Thymus (tissue), 11 donors: Measurements from ENCODE around the gene ASTL. TPM values are rescaled to one million over a fixed set of nuclear protein-coding genes. Genes with fewer than 3 reads are reported as not detected.

Experiments
- DNase-seq, 9 donors: peaks; one replicate each; pipeline ENCODE4 v3.0.0-alpha.2; 2013; ENCODE audit warnings: low spot score in 9 of 9, low read depth in 6 of 9, missing footprints in 1 of 9
- H3K27ac ChIP-seq, 2 donors: one replicate each; pipeline ENCODE4 v1.5.1; 2013; ENCODE audit warnings: control low read depth in 1 of 2, low read depth in 1 of 2, low read length in 1 of 2, mild to moderate bottlenecking in 1 of 2, moderate library complexity in 1 of 2
- H3K27me3 ChIP-seq, 2 donors: one replicate each; pipeline ENCODE4 v1.5.1; 2013; ENCODE audit warnings: low read length in 1 of 2; ENCODE audit not compliant: control insufficient read depth in 2 of 2, insufficient read depth in 1 of 2
- H3K36me3 ChIP-seq, 2 donors: one replicate each; pipeline ENCODE4 v1.5.1; 2013; ENCODE audit warnings: low read length in 1 of 2, mild to moderate bottlenecking in 1 of 2, moderate library complexity in 1 of 2; ENCODE audit not compliant: control insufficient read depth in 2 of 2, insufficient read depth in 2 of 2
- H3K4me1 ChIP-seq, 2 donors: one replicate each; pipeline ENCODE4 v1.5.1; 2013; ENCODE audit warnings: low read length in 2 of 2; ENCODE audit not compliant: control insufficient read depth in 2 of 2, insufficient read depth in 2 of 2
- H3K4me3 ChIP-seq, 2 donors: one replicate each; pipeline ENCODE4 v1.5.1; 2013; ENCODE audit warnings: low read length in 2 of 2, control low read depth in 1 of 2, mild to moderate bottlenecking in 1 of 2
- H3K9me3 ChIP-seq, 2 donors: one replicate each; pipeline ENCODE4 v1.5.1; 2013; ENCODE audit warnings: low read length in 1 of 2, mild to moderate bottlenecking in 1 of 2; ENCODE audit not compliant: control insufficient read depth in 2 of 2, insufficient read depth in 1 of 2
- WGBS: extraction: QIAGEN DNeasy Blood & Tissue Kit; methylation state at CpG from one replicate; pipeline ENCODE4 v1.1.7; 2013; 5-methylcytosine and 5-hydroxymethylcytosine counted together
- polyA plus RNA-seq: library from polyadenylated mRNA; stranded (reverse); fragments of 200-250 nt; gene quantifications from one replicate; pipeline ENCODE4 v1.2.3, GENCODE V29; 2013
- total RNA-seq: library from RNA; stranded (reverse); fragments of 120-200 nt; gene quantifications from one replicate; pipeline ENCODE4 v1.2.4, GENCODE V29; 2013
- donor health status: healthy.

ASTL gene
- total and polyA plus RNA-seq, 2 donors, result 0.42 to 2.9 TPM

DNA sequence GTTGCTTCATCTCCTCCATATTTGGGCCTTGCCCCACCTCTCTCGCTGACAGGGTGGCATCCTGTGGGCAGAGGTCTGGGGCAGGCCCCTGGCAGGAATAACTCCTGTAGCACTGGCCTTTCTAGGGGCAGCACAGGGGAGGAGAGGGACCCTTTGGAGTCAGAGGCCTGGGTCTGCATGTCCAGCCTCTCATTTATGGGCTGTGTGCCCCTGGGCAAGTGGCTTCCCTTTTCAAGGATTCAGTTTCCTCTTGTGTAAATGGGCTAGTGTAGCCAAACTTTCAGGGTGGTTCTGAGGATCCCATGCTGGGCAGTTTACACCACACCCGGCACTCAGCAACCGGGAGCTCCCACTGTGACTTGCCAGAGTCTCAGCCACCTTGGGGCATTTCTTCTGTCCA is 45.4 kb downstream of the ASTL start:
- Histone ChIP-seq H3K4me3 (no peak overlapping the region), H3K36me3 (no peaks in the 10 kb centered on the region), H3K4me1 (no peaks in the 10 kb centered on the region), H3K9me3 (no peaks in the 10 kb centered on the region), H3K27ac (no peak overlapping the region), H3K27me3 (no peaks in the 10 kb centered on the region)
- no peak for DNase-seq
- 93% methylated on average over 3 of the region's 3 CpGs for WGBS

DNA sequence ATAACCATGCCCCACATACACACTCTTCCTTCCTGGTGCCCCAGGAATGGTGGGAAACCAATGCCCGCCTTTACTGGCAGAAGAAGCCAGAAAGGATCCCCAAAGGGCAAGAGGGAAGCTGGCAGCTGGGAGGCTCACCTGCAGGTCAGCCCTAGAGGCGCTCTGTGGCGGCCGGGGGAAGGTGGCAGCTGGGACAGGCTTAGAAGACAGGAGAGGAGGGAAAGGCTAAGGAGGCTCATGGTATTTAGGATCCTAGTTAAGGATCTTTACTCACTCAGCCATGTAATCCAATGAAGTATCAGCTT is 45.8 kb downstream of the ASTL start:
- Histone ChIP-seq H3K9me3 (no peaks in the 10 kb centered on the region), H3K27me3 (no peaks in the 10 kb centered on the region), H3K4me1 (no peaks in the 10 kb centered on the region), H3K27ac (no peak overlapping the region), H3K36me3 (no peaks in the 10 kb centered on the region), H3K4me3 (no peak overlapping the region)
- 98% methylated on average over 4 of the region's 4 CpGs for WGBS
- DNase-seq, result no peak

DNA sequence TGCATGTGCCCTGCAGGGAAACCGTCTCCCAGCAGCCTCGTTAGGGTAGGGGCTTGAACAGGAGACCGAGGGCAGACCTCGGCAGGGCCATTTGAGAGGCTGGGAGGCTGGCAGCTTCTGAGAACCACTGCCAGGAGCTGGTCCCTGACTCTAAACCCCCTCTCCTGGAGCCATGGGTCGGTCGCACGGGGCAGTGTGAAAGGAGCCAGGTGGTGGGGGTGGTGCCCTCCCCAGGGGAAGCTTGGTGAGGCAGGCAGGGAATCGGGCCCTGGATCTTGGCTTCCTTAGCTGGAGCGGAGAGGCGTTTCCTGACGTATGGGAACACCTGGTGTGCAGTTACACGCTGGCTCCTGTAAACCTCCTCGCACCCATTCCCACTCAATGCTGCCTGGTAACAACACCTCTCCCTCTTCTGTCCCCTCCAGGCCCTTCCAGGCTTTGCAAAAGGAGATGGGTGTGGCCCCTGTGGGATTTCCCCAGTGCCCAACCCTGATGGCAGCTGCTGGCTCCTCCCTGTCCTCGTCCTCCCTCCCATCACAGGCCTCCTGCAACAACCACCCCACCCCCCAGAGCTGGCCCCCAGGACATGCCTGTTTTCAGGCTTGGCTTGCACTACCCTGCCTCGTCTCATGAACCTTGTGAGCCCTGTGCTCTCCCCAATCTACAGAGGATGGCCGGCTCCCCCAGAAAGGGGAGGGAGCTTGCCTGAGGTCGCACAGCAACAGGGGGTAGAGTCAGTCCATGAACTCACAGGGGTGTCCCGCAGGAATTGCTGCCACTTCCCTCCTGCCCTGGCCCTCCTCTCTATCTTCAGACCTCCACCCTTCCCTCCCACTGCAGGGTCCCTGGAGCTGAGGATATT is 46.4 kb downstream of the ASTL start:
- no peaks in the 10 kb centered on the region for H3K4me1 ChIP-seq
- no peak overlapping the region for H3K4me3 ChIP-seq
- H3K27ac ChIP-seq, result no peak overlapping the region
- DNase-seq, result no peak
- 94% methylated on average over 18 of the region's 18 CpGs for WGBS
- no peaks in the 10 kb centered on the region for H3K27me3 ChIP-seq
- no peaks in the 10 kb centered on the region for H3K9me3 ChIP-seq
- no peaks in the 10 kb centered on the region for H3K36me3 ChIP-seq

DNA sequence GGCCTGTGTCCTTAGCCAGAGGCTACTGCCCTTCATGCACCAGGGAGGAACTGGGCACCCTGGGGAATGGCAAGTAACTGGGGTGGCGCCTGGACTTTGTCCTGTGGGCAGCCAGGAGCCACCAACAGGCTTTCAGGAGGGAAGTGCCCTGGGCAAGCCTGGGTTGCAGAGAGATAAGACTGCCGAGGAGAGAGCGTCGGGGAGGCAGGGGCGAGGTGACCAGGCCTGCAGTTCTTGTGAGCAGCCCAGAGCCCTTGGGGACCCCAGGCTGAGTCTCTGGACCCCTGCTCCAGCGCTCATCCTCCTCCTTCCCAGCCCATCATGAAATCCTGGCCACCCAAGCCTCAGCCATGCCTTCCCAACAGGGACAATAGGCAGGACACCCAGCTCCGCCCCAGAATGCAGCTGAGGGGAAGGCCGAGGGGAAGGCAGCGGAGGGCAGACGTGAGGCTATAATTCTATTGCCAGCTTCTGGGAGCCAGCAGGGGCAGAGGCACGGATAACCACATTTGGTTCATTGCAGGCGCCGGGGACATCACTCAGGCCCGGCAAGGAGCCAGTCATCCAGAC is 47.1 kb downstream of the ASTL start:
- WGBS, result 96% methylated on average over 14 of the region's 14 CpGs
- DNase-seq, result no peak
- Histone ChIP-seq H3K4me3 (no peak overlapping the region), H3K27me3 (no peaks in the 10 kb centered on the region), H3K27ac (no peak overlapping the region), H3K9me3 (no peaks in the 10 kb centered on the region), H3K4me1 (no peaks in the 10 kb centered on the region), H3K36me3 (no peaks in the 10 kb centered on the region)

DNA sequence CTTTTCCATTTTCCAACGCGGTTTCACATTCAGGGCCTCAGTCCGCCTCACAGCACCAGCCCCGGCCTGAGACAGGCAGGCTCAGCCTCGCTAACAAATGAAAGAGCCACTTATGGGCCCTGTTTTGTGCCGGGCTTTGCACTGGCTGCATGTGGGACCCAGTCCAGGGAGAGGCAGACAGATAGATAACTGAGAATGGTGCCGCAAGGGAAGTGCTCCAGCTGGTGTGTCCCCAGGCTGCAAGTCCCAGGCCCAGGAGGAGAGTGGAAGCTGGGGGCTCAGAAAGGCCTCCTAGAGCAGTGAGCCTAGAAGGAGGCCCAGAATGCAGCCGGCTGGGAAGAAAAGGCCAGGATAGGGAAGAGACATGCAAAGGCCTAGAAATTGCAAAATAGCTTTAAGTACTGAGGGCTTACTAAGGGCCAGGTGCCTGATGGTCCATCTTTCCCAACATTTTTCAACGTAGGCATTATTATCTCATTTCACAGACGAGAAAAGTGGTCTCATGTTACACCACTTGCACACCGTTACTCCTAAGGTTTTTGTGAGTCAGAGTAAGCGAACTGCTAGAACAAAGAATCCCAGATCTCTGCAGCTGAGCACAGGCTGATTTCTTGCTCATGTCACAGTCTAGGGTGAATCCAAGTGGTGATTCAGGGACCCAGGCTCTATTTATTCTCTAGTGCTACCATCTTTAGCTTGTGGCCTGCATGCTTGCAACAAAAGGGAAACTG is 47.9 kb downstream of the ASTL start:
- Histone ChIP-seq H3K4me1 (no peaks in the 10 kb centered on the region), H3K27ac (no peak overlapping the region), H3K27me3 (no peaks in the 10 kb centered on the region), H3K4me3 (no peak overlapping the region), H3K36me3 (no peaks in the 10 kb centered on the region), H3K9me3 (no peaks in the 10 kb centered on the region)
- WGBS, result 95% methylated on average over 12 of the region's 12 CpGs
- DNase-seq, result no peak

DNA sequence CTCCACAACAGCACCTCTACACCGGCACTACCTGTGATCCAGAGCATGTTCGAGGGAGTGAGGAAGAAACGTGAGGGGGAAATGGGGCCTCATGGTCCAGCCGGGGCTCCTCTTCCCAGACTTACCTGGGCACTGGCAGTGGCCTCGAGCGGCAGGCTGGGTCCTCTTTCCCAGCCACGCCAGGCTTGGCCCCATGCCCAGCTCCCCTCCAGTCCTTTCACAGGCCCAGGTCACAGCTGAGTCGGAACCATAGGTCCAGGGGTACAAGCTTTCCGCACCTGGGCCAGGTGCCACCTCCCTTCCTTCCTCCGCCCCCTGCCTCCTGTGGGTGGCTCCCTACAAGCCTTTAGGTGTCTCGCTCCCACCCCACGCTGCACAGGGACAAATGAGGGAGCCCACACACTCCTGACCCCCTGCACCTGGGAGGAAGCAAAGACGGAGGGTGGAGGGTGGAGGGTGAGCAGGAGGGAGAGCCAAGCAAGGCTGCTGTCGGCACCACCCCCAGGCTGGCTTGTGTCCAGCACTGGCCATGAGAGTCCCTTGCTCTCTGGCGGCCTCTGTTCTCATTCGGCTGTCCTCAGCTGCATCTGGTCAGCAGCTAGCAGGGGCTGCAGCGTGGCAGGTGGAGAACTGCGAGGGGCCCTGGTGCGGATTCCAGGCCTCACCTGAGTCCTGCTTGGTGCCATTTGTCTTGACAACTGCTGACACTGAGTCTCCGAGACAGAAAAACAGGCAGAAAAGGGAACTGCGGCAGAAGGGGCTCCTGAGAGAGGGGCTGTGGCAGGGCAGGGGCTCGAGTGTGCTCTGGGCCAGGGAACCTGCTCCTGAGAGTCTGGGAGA is 48.7 kb downstream of the ASTL start:
- no peaks in the 10 kb centered on the region for H3K9me3 ChIP-seq
- H3K27me3 ChIP-seq, result no peaks in the 10 kb centered on the region

DNA sequence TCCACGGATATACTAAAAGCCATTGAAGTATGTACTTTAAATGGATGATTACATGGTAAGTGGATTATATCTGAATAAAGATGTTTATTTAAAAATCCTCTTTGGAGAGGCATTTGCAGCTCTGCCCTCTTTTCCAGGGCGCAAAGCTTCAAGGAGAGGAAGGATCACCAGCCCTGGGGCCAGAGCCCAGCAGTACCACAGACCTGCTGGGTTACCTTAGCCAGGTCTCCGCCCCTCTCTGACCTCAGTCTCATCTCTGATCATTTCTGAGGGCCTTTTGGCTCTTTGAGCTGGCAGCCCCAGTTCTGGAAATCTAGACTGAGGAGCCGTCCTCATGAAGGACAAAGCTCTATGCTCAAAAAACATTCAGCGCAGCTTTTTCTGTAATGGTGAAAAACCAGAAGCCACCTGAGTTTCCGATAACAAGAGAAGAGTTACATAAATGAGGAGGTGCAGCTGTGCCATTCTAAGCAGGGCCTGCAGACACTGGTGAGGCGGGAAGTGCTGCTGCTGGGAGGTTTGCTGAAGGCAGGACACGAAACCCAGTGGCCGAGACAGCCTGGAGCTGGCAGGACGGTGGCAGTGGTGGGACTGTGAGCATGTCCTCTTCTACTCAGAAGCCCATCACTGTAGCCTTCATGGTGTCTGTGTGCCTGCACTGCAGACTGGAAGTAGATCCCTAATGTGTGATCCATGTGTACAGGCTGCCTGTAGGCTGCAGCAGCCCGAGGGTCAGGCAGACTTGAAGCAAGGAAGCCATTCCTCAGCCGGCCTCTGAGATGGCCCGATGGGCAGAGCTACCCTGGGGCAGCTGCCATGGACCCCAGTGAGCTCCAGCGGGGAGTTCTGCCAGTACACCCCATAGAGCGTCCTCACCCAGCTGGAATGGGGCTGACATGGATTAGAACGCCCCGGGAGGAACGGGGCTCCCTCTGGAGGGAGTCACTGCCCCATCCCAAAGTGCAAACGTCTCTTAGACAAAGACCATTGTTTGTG is 49.7 kb downstream of the ASTL start:
- Histone ChIP-seq H3K27me3 (no peaks in the 10 kb centered on the region), H3K4me3 (no peak overlapping the region), H3K27ac (no peak overlapping the region), H3K4me1 (no peaks in the 10 kb centered on the region), H3K9me3 (no peaks in the 10 kb centered on the region), H3K36me3 (no peaks in the 10 kb centered on the region)
- 94% methylated on average over 19 of the region's 19 CpGs for WGBS
- no peak for DNase-seq

More for the DNA sequence above, 48.7 kb downstream of the ASTL start:
- DNase-seq, result no peak
- H3K36me3 ChIP-seq, result no peaks in the 10 kb centered on the region
- no peak overlapping the region for H3K27ac ChIP-seq
- 90% methylated on average over 22 of the region's 22 CpGs for WGBS
- no peak overlapping the region for H3K4me3 ChIP-seq
- no peaks in the 10 kb centered on the region for H3K4me1 ChIP-seq

DNA sequence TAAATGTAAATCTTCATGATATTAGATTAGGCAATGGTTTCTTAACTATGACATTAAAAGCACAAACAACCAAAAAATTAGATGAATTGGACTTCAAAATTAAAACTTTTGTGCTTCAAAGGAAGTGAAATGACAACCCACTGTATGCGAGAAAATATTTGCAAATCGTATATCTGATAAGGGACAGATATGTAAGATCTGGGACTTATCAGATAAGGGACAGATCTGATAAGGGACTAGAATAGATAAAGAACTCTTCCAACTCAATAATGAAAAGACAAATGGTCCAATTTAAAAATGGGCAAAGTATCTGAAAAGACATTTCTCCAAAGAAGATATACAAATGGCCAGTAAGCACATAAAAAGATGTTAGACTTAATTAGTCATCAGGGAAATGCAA is 51.2 kb downstream of the ASTL start:
- DNase-seq, result no peak
- no peaks in the 10 kb centered on the region for H3K4me1 ChIP-seq
- H3K27me3 ChIP-seq, result no peaks in the 10 kb centered on the region
- no peak overlapping the region for H3K27ac ChIP-seq
- no peaks in the 10 kb centered on the region for H3K9me3 ChIP-seq
- no peaks in the 10 kb centered on the region for H3K36me3 ChIP-seq
- 87% methylated on average over 2 of the region's 2 CpGs for WGBS
- no peak overlapping the region for H3K4me3 ChIP-seq
